Measurements from ENCODE around the gene GSTM2. TPM values are rescaled to one million over a fixed set of nuclear protein-coding genes. Genes with fewer than 3 reads are reported as not detected.

Gene GSTM2
- total RNA-seq, 1 experiment from 2014 or later: 5.9 TPM

GRCh38 chr1:109619576-109620400 lies 48.1 kb upstream of the GSTM2 start, which contains the start of the genes AMPD2 and GNAT2:
AMPD2 (plus strand) TSS chr1:109619837; CDS start chr1:109621176, 1,339 bp downstream.
GNAT2 (minus strand) TSS chr1:109619616; CDS start chr1:109612870, 6,746 bp downstream.
- Histone ChIP-seq H3K9me2 (ENCODE audit: insufficient read depth) (no peaks in the 10 kb centered on the region), H3K27me3 (ENCODE audit: insufficient read depth, low read length) (no peaks in the 10 kb centered on the region), H2AFZ (ENCODE audit: low read depth, low read length, poor library complexity, severe bottlenecking) (no peak within 1 kb of the TSS), H4K20me1 (ENCODE audit: insufficient read depth) (no peaks in the 10 kb centered on the region), H3K9me3 (ENCODE audit: control insufficient read depth in 1 of 2, insufficient read depth in 1 of 2, low read depth in 1 of 2, low read length in 2 of 2) (no peaks in the 10 kb centered on the region), H3K36me3 (ENCODE audit: control insufficient read depth in 1 of 2, insufficient read depth in 2 of 2, low read length in 2 of 2) (no peaks in the 10 kb centered on the region), H3K79me2 (ENCODE audit: insufficient read depth, low read length) (peaks cover 51% of the 10 kb centered on the region), H3K4me1 (ENCODE audit: control insufficient read depth in 1 of 2, insufficient read depth in 2 of 2, low read length in 2 of 2) (peaks cover 30 to 47% of the 10 kb centered on the region in 2 experiments; a peak in 3 of 4 replicates), H3K4me2 (ENCODE audit: low read length) (peak within 1 kb of the TSS; percentile 100), H3K4me3 (replicated peaks in 1 of 2; ENCODE audit: low read depth in 1 of 2, low read length in 2 of 2) (peak within 1 kb of the TSS; percentile 88 to 95), H3K9ac (ENCODE audit: low read length) (peak within 1 kb of the TSS; percentile 99), H3K27ac (ENCODE audit: low read depth, low read length) (peak within 1 kb of the TSS; percentile 86)
- CTCF ChIA-PET: interaction anchor here (0.9 to 2.0 kb wide), 5 partner anchors 10 to 74 kb away, joined by 3 to 13 read pairs (median 4); partner anchors contain the start of gene GNAI3
- TF ChIP-seq TCF7L2 (IDR thresholded peaks at IDR 0.05; ENCODE audit: borderline replicate concordance, extremely low read depth, insufficient read depth, insufficient read length) (no peak), POLR2AphosphoS5 (IDR thresholded peaks at IDR 0.05; ENCODE audit: low read depth, low read length) (peak; percentile 77), SP1 (IDR thresholded peaks at IDR 0.05; ENCODE audit: low read depth) (no peak), JUND (IDR thresholded peaks at IDR 0.05) (no peak), ATF3 (IDR thresholded peaks at IDR 0.05) (no peak), ELF1 (IDR thresholded peaks at IDR 0.05; ENCODE audit: borderline replicate concordance, low read depth) (no peak), EGR1 (IDR thresholded peaks at IDR 0.05; ENCODE audit: low read depth) (peak; percentile 62; the same call in 1 of the 2 replicates), EZH2phosphoT487 (IDR thresholded peaks at IDR 0.05; ENCODE audit: borderline replicate concordance) (no peak), POLR2A (IDR thresholded peaks at IDR 0.05; ENCODE audit: borderline replicate concordance, extremely low read depth, insufficient read depth, insufficient read length) (peak; percentile 67), SIN3A (IDR thresholded peaks at IDR 0.05; ENCODE audit: low read depth) (peak; percentile 80), ZBTB33 (IDR thresholded peaks at IDR 0.05; ENCODE audit: extremely low read depth, insufficient replicate concordance, low read length) (no peak), MAX (IDR thresholded peaks at IDR 0.05) (peak; percentile 99), YY1 (IDR thresholded peaks at IDR 0.05; ENCODE audit: extremely low read depth, insufficient replicate concordance, low read depth, low read length) (peak; percentile 83), ZFX (IDR thresholded peaks at IDR 0.05) (peak; percentile 48; the same call in 1 of the 2 replicates)
- ATAC-seq (peak; percentile 63), DNase-seq (ENCODE audit: low read depth, low spot score) (peak; percentile 37)
- RAD21 ChIA-PET (ENCODE audit: low non-redundant PET in 1 of 2, low total read pairs in 2 of 2, uncharacterized antibody in 2 of 2, unreplicated experiment in 2 of 2): no interaction called here
- intact Hi-C loops (cut with micrococcal nuclease): no loop called here
- BruUV-seq (replicated peaks): TSS peak; percentile 82
- POLR2A ChIA-PET: interaction anchor here (1.3 to 2.3 kb wide), 2 partner anchors 17 to 72 kb away, joined by 4 to 17 read pairs; partner anchors contain the start of gene GNAI3
